Peyer's patch (tissue), 4 donors: ENCODE data around the gene FUOM. TPM values are rescaled to one million over a fixed set of nuclear protein-coding genes. Genes with fewer than 3 reads are reported as not detected.

Experiments
- DNase-seq, 3 donors: peaks; one replicate each; pipeline ENCODE4 v3.0.0-alpha.2; 2017 to 2019
- H3K27ac ChIP-seq, 4 donors: fragments of 200-600 bp; sonication (generic); one replicate each; pipeline ENCODE4 v1.5.1; 2016 to 2019
- H3K27me3 ChIP-seq, 2 donors: fragments of 200-600 bp; sonication (generic); one replicate each; pipeline ENCODE4 v1.5.1; 2019
- H3K36me3 ChIP-seq, 3 donors: fragments of 200-600 bp; sonication (generic); one replicate each; pipeline ENCODE4 v1.5.1; 2016 to 2019
- H3K4me1 ChIP-seq, 4 donors: fragments of 200-600 bp; sonication (generic); one replicate each; pipeline ENCODE4 v1.5.1; 2016 to 2019
- H3K4me3 ChIP-seq, 4 donors: fragments of 200-600 bp; sonication (generic); 1 replicate in 3 of 4; 2 replicates in 1 of 4; pipeline ENCODE4 v1.5.1; 2016 to 2019; ENCODE audit warnings: mild to moderate bottlenecking in 1 of 4
- H3K9me3 ChIP-seq, 4 donors: fragments of 200-600 bp; sonication (generic); one replicate each; pipeline ENCODE4 v1.5.1; 2016 to 2019; ENCODE audit warnings: mild to moderate bottlenecking in 1 of 4
- POLR2A ChIP-seq, 2 donors: fragments of 450-650 bp; IDR thresholded peaks; one replicate each; pipeline ENCODE4 v1.5.1; 2017; ENCODE audit warnings: antibody characterized with exemption in 2 of 2, mild to moderate bottlenecking in 2 of 2, moderate library complexity in 2 of 2
- small RNA-seq, 2 donors: library from RNA; depleted of rRNA; stranded (forward); fragments of <200 nt; gene quantifications; one replicate each; pipeline ENCODE3, GENCODE V24; 2016
- total RNA-seq, 4 donors: library from RNA; depleted of rRNA; stranded (reverse); fragments of >200 nt; gene quantifications; one replicate each; pipeline ENCODE4 v1.1.0, GENCODE V29; 2016
- TF ChIP-seq, protein P1 (sequence below), 6 experiments: fragments of 450-650 bp in 4 of 6; fragments of 200-600 bp in 2 of 6; sonication (generic) in 1 of 6; IDR thresholded peaks; one replicate each; pipeline ENCODE4 v1.5.1; 2017 to 2019; ENCODE audit warnings: antibody characterized with exemption in 6 of 6, mild to moderate bottlenecking in 3 of 6, moderate library complexity in 1 of 6

FUOM gene
- total RNA-seq, 4 donors from 2014 or later, result 88.3 to 214 (median 163) TPM

DNA sequence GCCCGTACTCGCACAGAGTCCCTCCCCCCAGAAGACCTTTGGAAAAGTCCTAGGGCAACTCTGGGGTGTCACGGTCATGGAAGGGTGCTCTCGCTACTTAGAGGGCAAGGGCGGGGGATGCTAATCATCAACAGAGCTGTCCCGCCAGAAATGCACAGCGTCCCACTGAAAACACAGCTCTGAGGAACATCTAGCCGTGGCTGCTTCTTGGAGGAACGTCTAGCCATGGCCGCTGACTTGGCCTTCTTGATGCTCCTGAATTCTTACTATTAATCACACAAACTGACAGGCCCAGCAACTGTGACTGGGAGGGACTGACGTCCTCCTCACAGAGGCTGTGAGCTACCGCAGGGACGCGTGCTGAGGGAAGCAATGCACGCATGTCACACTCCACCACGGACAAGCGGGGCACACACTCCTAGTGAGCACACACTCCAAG, 50.9 kb downstream of the FUOM start:
- DNase-seq, result no peak
- TF ChIP-seq, protein P1, sequence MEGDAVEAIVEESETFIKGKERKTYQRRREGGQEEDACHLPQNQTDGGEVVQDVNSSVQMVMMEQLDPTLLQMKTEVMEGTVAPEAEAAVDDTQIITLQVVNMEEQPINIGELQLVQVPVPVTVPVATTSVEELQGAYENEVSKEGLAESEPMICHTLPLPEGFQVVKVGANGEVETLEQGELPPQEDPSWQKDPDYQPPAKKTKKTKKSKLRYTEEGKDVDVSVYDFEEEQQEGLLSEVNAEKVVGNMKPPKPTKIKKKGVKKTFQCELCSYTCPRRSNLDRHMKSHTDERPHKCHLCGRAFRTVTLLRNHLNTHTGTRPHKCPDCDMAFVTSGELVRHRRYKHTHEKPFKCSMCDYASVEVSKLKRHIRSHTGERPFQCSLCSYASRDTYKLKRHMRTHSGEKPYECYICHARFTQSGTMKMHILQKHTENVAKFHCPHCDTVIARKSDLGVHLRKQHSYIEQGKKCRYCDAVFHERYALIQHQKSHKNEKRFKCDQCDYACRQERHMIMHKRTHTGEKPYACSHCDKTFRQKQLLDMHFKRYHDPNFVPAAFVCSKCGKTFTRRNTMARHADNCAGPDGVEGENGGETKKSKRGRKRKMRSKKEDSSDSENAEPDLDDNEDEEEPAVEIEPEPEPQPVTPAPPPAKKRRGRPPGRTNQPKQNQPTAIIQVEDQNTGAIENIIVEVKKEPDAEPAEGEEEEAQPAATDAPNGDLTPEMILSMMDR (IDR thresholded peaks at IDR 0.05), result no peak
- TF ChIP-seq POLR2A (IDR thresholded peaks at IDR 0.05), result no peak
- H3K4me1 ChIP-seq, result peaks cover 0 to 36% (median 6%) of the 10 kb centered on the region in 4 donors
- no peaks in the 10 kb centered on the region for H3K27me3 ChIP-seq
- H3K4me3 ChIP-seq, result no peak overlapping the region
- H3K9me3 ChIP-seq, result no peaks in the 10 kb centered on the region
- H3K27ac ChIP-seq, result peak overlapping the region in 3 of 4 donors; percentile 93 to 99 (median 99)
- peaks cover 0 to 30% (median 0%) of the 10 kb centered on the region in 3 donors for H3K36me3 ChIP-seq

GRCh38 chr10:133306097-133306476, 51.7 kb downstream of the FUOM start:
- TF ChIP-seq, protein P1 (IDR thresholded peaks at IDR 0.05), result no peak
- no peak for TF ChIP-seq POLR2A (IDR thresholded peaks at IDR 0.05)
- DNase-seq, result no peak
- Histone ChIP-seq H3K4me1 (peaks cover 0 to 36% (median 6%) of the 10 kb centered on the region in 4 donors), H3K4me3 (no peak overlapping the region), H3K27me3 (no peaks in the 10 kb centered on the region), H3K27ac (peak overlapping the region in 3 of 4 donors; percentile 30 to 61 (median 34)), H3K36me3 (peaks cover 0 to 28% (median 0%) of the 10 kb centered on the region in 3 donors), H3K9me3 (no peaks in the 10 kb centered on the region)

Small RNAs within 50 kb of the gene (small RNA-seq; reads per million reads assigned to genes)
- gene AL360181.4 (0 reads per million in 2 donors), gene BANF1P2 (0 reads per million in 2 donors), gene MIR3944 (0.18 to 0.57 reads per million in 2 donors)

Other genes starting within 250 kb of the FUOM start
- gene KNDC1, start 197.8 kb downstream of the FUOM start, total RNA-seq, result 1 to 10 TPM in 1 of 4 donors, under 1 TPM in 1, not detected in 2; 0.27 to 1.7 TPM
- not detected for gene UTF1, start 127.8 kb downstream of the FUOM start, total RNA-seq
- gene VENTX, start 120.2 kb downstream of the FUOM start, total RNA-seq, result under 1 TPM in 1 of 4 donors, not detected in 3; 0.54 TPM
- 10 to 100 TPM in 1 of 4 donors, 1 to 10 TPM in 3; 5.4 to 12.4 (median 6.4) TPM for gene ADAM8, start 81.2 kb downstream of the FUOM start, total RNA-seq
- gene TUBGCP2, start 49.1 kb downstream of the FUOM start, total RNA-seq, result 10 to 100 TPM; 40.1 to 85.0 (median 67.8) TPM
- gene ZNF511, start 49.1 kb downstream of the FUOM start, total RNA-seq, result 10 to 100 TPM; 25.7 to 42.9 (median 30.5) TPM
- 1 to 10 TPM in 2 of 4 donors, under 1 TPM in 1, not detected in 1; 0.88 to 1.6 (median 1.5) TPM for gene CALY, start 21.1 kb downstream of the FUOM start, total RNA-seq
- 1,000 to 10,000 TPM in 3 of 4 donors, 10 to 100 TPM in 1; 52.8 to 2,204 (median 1,384) TPM for gene PRAP1, start 10.6 kb downstream of the FUOM start, total RNA-seq
- gene ECHS1, start 15.3 kb upstream of the FUOM start, total RNA-seq, result 100 to 1,000 TPM in 3 of 4 donors, 10 to 100 TPM in 1; 87.5 to 211 (median 172) TPM
- 10 to 100 TPM; 19.8 to 53.7 (median 36.9) TPM for gene PAOX, start 21.2 kb upstream of the FUOM start, total RNA-seq
- gene MTG1, start 36.1 kb upstream of the FUOM start, total RNA-seq, result 100 to 1,000 TPM in 3 of 4 donors, 10 to 100 TPM in 1; 44.7 to 110 (median 103) TPM
- under 1 TPM in 1 of 4 donors, not detected in 3; 0.47 TPM for gene SPRN, start 66.6 kb upstream of the FUOM start, total RNA-seq
- gene SCART1, start 95.9 kb upstream of the FUOM start, total RNA-seq, result 10 to 100 TPM in 2 of 4 donors, 1 to 10 TPM in 2; 1.9 to 14.6 (median 8.7) TPM
- gene CYP2E1, start 169.3 kb upstream of the FUOM start, total RNA-seq, result 10 to 100 TPM in 1 of 4 donors, 1 to 10 TPM in 2, not detected in 1; 2.3 to 13.2 (median 5.6) TPM
- gene SYCE1, start 207.6 kb upstream of the FUOM start, total RNA-seq, result 1 to 10 TPM in 1 of 4 donors, not detected in 3; 7.5 TPM